Measurements from ENCODE around the gene KPNB1. TPM values are rescaled to one million over a fixed set of nuclear protein-coding genes. Genes with fewer than 3 reads are reported as not detected.

KPNB1 gene
- total RNA-seq, 1 donor from 2014 or later = 491 TPM

DNA sequence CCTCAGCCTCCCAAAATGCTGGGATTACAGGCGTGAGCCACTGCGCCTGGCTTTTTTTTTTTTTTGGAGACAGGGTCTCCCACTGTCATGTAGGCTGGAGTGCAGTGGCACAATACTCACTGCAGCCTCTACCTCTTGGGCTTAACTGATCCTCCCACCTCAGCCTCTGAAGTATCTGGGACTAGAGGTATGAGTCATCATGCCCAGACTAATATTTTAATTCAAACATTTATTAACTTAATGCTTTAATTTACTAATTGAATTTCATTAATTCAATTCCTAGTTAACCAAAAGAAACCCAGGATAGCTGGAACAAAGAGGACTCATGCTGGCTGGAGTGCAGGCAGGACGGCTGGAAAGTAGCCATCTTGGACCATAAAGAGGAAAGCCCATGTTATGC lies 14.0 kb upstream of the KPNB1 start:
- Histone ChIP-seq H4K20me1 (ENCODE audit: insufficient read depth, low read length) (no peaks in the 10 kb centered on the region), H3K4me1 (ENCODE audit: insufficient read depth, low read length) (no peaks in the 10 kb centered on the region), H3K27ac (ENCODE audit: low read depth, low read length) (no peak overlapping the region), H3K79me2 (ENCODE audit: insufficient read depth, low read length) (no peaks in the 10 kb centered on the region), H3K4me3 (ENCODE audit: insufficient read depth, low read depth, low read length) (no peak overlapping the region), H3K27me3 (ENCODE audit: insufficient read depth, low read length) (no peaks in the 10 kb centered on the region), H3K9ac (ENCODE audit: low read length) (no peak overlapping the region), H2AFZ (ENCODE audit: low read depth, low read length) (no peak overlapping the region), H3K36me3 (ENCODE audit: insufficient read depth, low read length) (no peaks in the 10 kb centered on the region), H3K4me2 (ENCODE audit: low read length) (no peak overlapping the region), H3K9me3 (ENCODE audit: insufficient read depth, low read depth, low read length) (no peaks in the 10 kb centered on the region)
- TF ChIP-seq, protein P1, sequence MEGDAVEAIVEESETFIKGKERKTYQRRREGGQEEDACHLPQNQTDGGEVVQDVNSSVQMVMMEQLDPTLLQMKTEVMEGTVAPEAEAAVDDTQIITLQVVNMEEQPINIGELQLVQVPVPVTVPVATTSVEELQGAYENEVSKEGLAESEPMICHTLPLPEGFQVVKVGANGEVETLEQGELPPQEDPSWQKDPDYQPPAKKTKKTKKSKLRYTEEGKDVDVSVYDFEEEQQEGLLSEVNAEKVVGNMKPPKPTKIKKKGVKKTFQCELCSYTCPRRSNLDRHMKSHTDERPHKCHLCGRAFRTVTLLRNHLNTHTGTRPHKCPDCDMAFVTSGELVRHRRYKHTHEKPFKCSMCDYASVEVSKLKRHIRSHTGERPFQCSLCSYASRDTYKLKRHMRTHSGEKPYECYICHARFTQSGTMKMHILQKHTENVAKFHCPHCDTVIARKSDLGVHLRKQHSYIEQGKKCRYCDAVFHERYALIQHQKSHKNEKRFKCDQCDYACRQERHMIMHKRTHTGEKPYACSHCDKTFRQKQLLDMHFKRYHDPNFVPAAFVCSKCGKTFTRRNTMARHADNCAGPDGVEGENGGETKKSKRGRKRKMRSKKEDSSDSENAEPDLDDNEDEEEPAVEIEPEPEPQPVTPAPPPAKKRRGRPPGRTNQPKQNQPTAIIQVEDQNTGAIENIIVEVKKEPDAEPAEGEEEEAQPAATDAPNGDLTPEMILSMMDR (IDR thresholded peaks at IDR 0.05; ENCODE audit: insufficient read depth, low read depth, low read length) = no peak
- TF ChIP-seq EZH2 (IDR thresholded peaks at IDR 0.05; ENCODE audit: insufficient read depth, low read length) = no peak
- H3K27ac Mint-ChIP-seq (ENCODE audit: unreplicated experiment) = no peak overlapping the region
- FAIRE-seq (no peak), DNase-seq (ENCODE audit: low read depth) (no peak)
- H3K4me3 Mint-ChIP-seq (ENCODE audit: unreplicated experiment) = no peak overlapping the region
- no peaks in the 10 kb centered on the region for H3K27me3 Mint-ChIP-seq (ENCODE audit: low read depth, unreplicated experiment)
- H3K9me3 Mint-ChIP-seq (ENCODE audit: unreplicated experiment) = no peaks in the 10 kb centered on the region
- no peaks in the 10 kb centered on the region for H3K4me1 Mint-ChIP-seq (ENCODE audit: low read depth, unreplicated experiment)
- H3K36me3 Mint-ChIP-seq (ENCODE audit: low read depth, unreplicated experiment) = no peaks in the 10 kb centered on the region

DNA sequence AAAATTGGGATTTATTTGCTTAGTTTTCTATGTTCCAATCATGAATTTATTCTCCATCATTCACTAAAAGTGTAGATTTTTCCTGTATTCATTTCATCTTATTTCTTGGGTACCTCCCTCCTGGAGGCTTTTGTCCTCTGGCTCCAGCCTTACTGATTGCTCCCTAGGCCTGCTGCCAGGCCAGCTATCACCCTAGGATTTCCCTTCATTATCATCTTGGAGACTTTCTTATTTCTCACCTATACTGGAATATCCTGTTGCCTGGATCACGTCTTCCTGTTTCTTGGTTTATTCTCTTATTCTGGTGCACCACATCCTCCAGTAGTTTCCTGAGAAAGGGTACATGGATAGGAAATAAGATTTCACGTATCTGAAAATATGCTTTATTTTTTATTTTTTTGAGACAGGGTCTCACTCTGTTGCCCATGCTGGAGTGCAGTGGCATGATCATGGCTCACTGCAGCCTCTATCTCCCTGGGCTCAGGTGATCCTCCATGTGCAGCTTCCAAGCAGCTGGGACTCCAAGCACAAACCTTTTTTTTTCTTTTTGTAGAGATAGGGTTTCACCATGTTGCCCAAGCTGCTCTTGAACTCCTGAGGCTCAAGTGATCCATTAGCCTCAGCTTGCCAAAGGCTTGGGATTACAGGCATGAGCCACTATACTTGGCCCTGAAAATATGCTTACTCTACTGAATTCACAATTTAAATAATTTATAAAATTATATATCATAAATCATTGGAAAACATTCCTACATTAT lies 13.3 kb upstream of the KPNB1 start:
- no peak overlapping the region for H3K4me3 Mint-ChIP-seq (ENCODE audit: unreplicated experiment)
- no peaks in the 10 kb centered on the region for H3K9me3 Mint-ChIP-seq (ENCODE audit: unreplicated experiment)
- no peaks in the 10 kb centered on the region for H3K4me1 Mint-ChIP-seq (ENCODE audit: low read depth, unreplicated experiment)
- Histone ChIP-seq H3K27me3 (ENCODE audit: insufficient read depth, low read length) (no peaks in the 10 kb centered on the region), H3K4me3 (ENCODE audit: insufficient read depth, low read depth, low read length) (no peak overlapping the region), H3K4me1 (ENCODE audit: insufficient read depth, low read length) (no peaks in the 10 kb centered on the region), H3K79me2 (ENCODE audit: insufficient read depth, low read length) (no peaks in the 10 kb centered on the region), H3K4me2 (ENCODE audit: low read length) (no peak overlapping the region), H3K27ac (ENCODE audit: low read depth, low read length) (no peak overlapping the region), H3K9ac (ENCODE audit: low read length) (no peak overlapping the region), H4K20me1 (ENCODE audit: insufficient read depth, low read length) (no peaks in the 10 kb centered on the region), H3K36me3 (ENCODE audit: insufficient read depth, low read length) (no peaks in the 10 kb centered on the region), H3K9me3 (ENCODE audit: insufficient read depth, low read depth, low read length) (no peaks in the 10 kb centered on the region), H2AFZ (ENCODE audit: low read depth, low read length) (no peak overlapping the region)
- H3K27ac Mint-ChIP-seq (ENCODE audit: unreplicated experiment) = no peak overlapping the region
- DNase-seq (ENCODE audit: low read depth) (no peak), FAIRE-seq (no peak)
- no peaks in the 10 kb centered on the region for H3K36me3 Mint-ChIP-seq (ENCODE audit: low read depth, unreplicated experiment)
- no peak for TF ChIP-seq EZH2 (IDR thresholded peaks at IDR 0.05; ENCODE audit: insufficient read depth, low read length)
- TF ChIP-seq, protein P1 (IDR thresholded peaks at IDR 0.05; ENCODE audit: insufficient read depth, low read depth, low read length) = no peak
- H3K27me3 Mint-ChIP-seq (ENCODE audit: low read depth, unreplicated experiment) = no peaks in the 10 kb centered on the region

DNA sequence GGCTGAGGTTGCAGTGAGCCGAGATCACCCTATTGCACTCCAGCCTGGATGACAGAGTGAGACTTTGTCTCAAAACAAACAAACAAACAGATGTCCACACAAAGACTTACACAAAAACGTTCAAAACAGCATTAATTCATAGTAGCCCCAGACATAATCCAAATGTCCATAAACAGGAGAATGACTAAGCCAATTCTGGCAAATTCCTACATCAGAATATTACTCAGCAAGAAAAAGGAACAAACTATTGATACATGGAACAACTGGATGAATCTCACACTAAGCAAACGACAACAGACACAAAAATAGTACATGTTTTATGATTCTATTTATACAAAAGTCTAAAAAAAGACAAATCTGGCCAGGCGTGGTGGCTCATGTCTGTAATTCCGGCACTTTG lies 10.8 kb upstream of the KPNB1 start:
- no peak for DNase-seq (ENCODE audit: low read depth)
- no peaks in the 10 kb centered on the region for H3K36me3 ChIP-seq (ENCODE audit: insufficient read depth, low read length)
- Mint-ChIP-seq H3K27ac (ENCODE audit: unreplicated experiment) (no peak overlapping the region), H3K4me3 (ENCODE audit: unreplicated experiment) (no peak overlapping the region), H3K36me3 (ENCODE audit: low read depth, unreplicated experiment) (no peaks in the 10 kb centered on the region), H3K27me3 (ENCODE audit: low read depth, unreplicated experiment) (no peaks in the 10 kb centered on the region), H3K4me1 (ENCODE audit: low read depth, unreplicated experiment) (no peaks in the 10 kb centered on the region), H3K9me3 (ENCODE audit: unreplicated experiment) (no peaks in the 10 kb centered on the region)
- no peak overlapping the region for H3K4me3 ChIP-seq (ENCODE audit: insufficient read depth, low read depth, low read length)
- H3K79me2 ChIP-seq (ENCODE audit: insufficient read depth, low read length) = no peaks in the 10 kb centered on the region
- no peak overlapping the region for H3K27ac ChIP-seq (ENCODE audit: low read depth, low read length)
- H2AFZ ChIP-seq (ENCODE audit: low read depth, low read length) = no peak overlapping the region
- no peaks in the 10 kb centered on the region for H3K4me1 ChIP-seq (ENCODE audit: insufficient read depth, low read length)
- FAIRE-seq = no peak
- no peaks in the 10 kb centered on the region for H3K27me3 ChIP-seq (ENCODE audit: insufficient read depth, low read length)
- no peak overlapping the region for H3K9ac ChIP-seq (ENCODE audit: low read length)
- TF ChIP-seq, protein P1 (IDR thresholded peaks at IDR 0.05; ENCODE audit: insufficient read depth, low read depth, low read length) = no peak
- no peak for TF ChIP-seq EZH2 (IDR thresholded peaks at IDR 0.05; ENCODE audit: insufficient read depth, low read length)
- H3K9me3 ChIP-seq (ENCODE audit: insufficient read depth, low read depth, low read length) = no peaks in the 10 kb centered on the region
- H3K4me2 ChIP-seq (ENCODE audit: low read length) = no peak overlapping the region
- no peaks in the 10 kb centered on the region for H4K20me1 ChIP-seq (ENCODE audit: insufficient read depth, low read length)
